Heart left ventricle (tissue), 16 donors: ENCODE measurements around the gene DUSP1. TPM values are rescaled to one million over a fixed set of nuclear protein-coding genes. Genes with fewer than 3 reads are reported as not detected.

Experiments
- ATAC-seq, 4 donors: fragments of 200-7000 bp; cut with Tn5 transposase; one replicate each; pipeline ENCODE4 v1.9.1; 2020 to 2022; ENCODE audit warnings: moderate library complexity in 4 of 4, mild to moderate bottlenecking in 3 of 4, moderate number of reproducible peaks in 1 of 4
- DNase-seq, 5 donors: peaks; one replicate each; pipeline ENCODE4 v3.0.0-alpha.2; 2020
- H3K27ac ChIP-seq, 12 donors: fragments of 200-600 bp; sonication (generic) in 4 of 12; one replicate each; pipeline versions ENCODE4 v1.5.0 to v1.8.0; 2016 to 2022; ENCODE audit warnings: mild to moderate bottlenecking in 2 of 12
- H3K27me3 ChIP-seq, 9 donors: fragments of 200-600 bp; sonication (generic) in 2 of 9; one replicate each; pipeline versions ENCODE4 v1.5.1 to v1.8.0; 2016 to 2022; ENCODE audit warnings: mild to moderate bottlenecking in 3 of 9
- H3K36me3 ChIP-seq, 9 donors: fragments of 200-600 bp; sonication (generic) in 2 of 9; one replicate each; pipeline versions ENCODE4 v1.5.0 to v1.8.0; 2018 to 2022; ENCODE audit warnings: mild to moderate bottlenecking in 2 of 9
- H3K4me1 ChIP-seq, 12 donors: fragments of 200-600 bp; sonication (generic) in 4 of 12; one replicate each; pipeline versions ENCODE4 v1.5.0 to v1.8.0; 2016 to 2022; ENCODE audit warnings: mild to moderate bottlenecking in 3 of 12
- H3K4me3 ChIP-seq, 12 donors: fragments of 200-600 bp; sonication (generic) in 4 of 12; one replicate each; pipeline versions ENCODE4 v1.5.0 to v1.8.0; 2017 to 2022; ENCODE audit warnings: mild to moderate bottlenecking in 9 of 12, moderate library complexity in 4 of 12
- H3K9me3 ChIP-seq, 12 donors: fragments of 200-600 bp; sonication (generic) in 4 of 12; one replicate each; pipeline versions ENCODE4 v1.5.0 to v1.8.0; 2016 to 2022; ENCODE audit warnings: mild to moderate bottlenecking in 1 of 12
- POLR2A ChIP-seq, 2 donors: fragments of 450-650 bp; IDR thresholded peaks; one replicate each; pipeline ENCODE4 v1.6.1; 2017; ENCODE audit warnings: antibody characterized with exemption in 2 of 2, mild to moderate bottlenecking in 2 of 2, moderate library complexity in 2 of 2
- WGBS, 4 donors: extraction: QIAGEN DNeasy Blood & Tissue Kit in 2 of 4; methylation state at CpG; one replicate each; pipeline versions ENCODE4 v1.1.5 to v1.1.7; 2013 to 2018; 5-methylcytosine and 5-hydroxymethylcytosine counted together
- intact Hi-C, 10 donors: fragments of 100-400 bp; cut with DNase I; formaldehyde crosslinking; loops; one replicate each; pipeline versions ENCODE4 v1.11.1 to v1.14.2; 2022
- polyA plus RNA-seq, 2 donors: library from polyadenylated mRNA; stranded (reverse); fragments of 200-250 nt; gene quantifications; one replicate each; pipeline ENCODE4 v1.2.3, GENCODE V29; 2013
- total RNA-seq, 9 donors: library from RNA; depleted of rRNA in 2 of 9; stranded (reverse); fragments of >200 nt in 2 of 9; fragmentation: NEBNext Ultra II Directional in 3 of 9; extraction: Animal tissue kit (Norgen Biotek cat#: 25700) in 3 of 9; gene quantifications; one replicate each; pipeline versions ENCODE4 v1.1.0 to v1.2.4, GENCODE V29; 2016 to 2023
- TF ChIP-seq, protein P1 (sequence below), 12 donors: fragments of 200-600 bp; sonication (generic) in 4 of 12; IDR thresholded peaks; one replicate each; pipeline versions ENCODE4 v1.5.0 to v1.8.0; 2018 to 2022; ENCODE audit warnings: antibody characterized with exemption in 12 of 12, mild to moderate bottlenecking in 5 of 12
- donor health status: ischemic (EF 13 %, LVEDD 7.1; RV severe dilation, severe dysfunction).
- donor health status: healthy with polysubstance abuse.
- donor health status: DM: no; HTN: yes; CAD: no.
- donor health status: DM: no; HTN: no; CAD: no.
- donor health status: ischemic (EF 25% LVEDD 6.9; RV normal size, moderate dysfunction).
- donor health status: ischemic (EF 25% LVEDD 5.7; RV mildly dilated, moderate dysfunction).
- donor health status: healthy.
- donor health status: DM: yes; HTN: yes; CAD: no.
- donor health status: ischemic (EF 35%, LVEDD 5.7; RV mildly dilated, moderate dysfunction).
- donor health status: nonischemic (EF 11% LVEDD 7.7; RV severe dilation, severe dysfunction).
- donor health status: DM: yes; HTN: yes; CAD: no.
- donor health status: PGD.
- donor health status: ischemic (EF 29% LVEDD 5.4; RV normal size, mild dysfunction).
- donor health status: nonischemic (EF 23%, LVEDD 6.1; RV moderate dilation, normal function).

The DUSP1 gene
- total and polyA plus RNA-seq, 11 donors: 24.3 to 335 (median 78.2) TPM

DNA sequence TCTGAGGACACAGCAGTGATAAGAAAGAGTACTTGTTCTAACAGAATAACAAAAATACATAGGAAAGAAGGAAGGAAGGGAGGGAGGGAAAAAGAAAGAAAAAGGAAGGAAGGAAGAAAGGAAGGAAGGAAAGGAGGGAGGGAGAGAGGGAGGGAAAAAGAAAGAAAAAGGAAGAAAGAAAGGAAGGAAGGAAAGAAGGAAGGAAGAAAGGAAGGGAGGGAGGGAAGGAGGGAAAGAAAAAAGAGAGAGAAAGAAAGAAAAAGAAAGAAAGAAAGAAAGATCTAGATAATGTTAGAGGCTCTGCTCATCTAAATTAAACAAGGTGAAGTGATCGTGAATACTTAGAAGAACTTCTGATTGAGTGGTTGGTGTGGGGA is 29.8 kb downstream of the DUSP1 start:
- H3K4me1 ChIP-seq: peaks cover 0 to 49% (median 15%) of the 10 kb centered on the region in 12 donors
- no peaks in the 10 kb centered on the region for H3K27me3 ChIP-seq
- intact Hi-C loops: no loop called here
- no peak for DNase-seq
- no peaks in the 10 kb centered on the region for H3K9me3 ChIP-seq
- H3K4me3 ChIP-seq: no peak overlapping the region
- ATAC-seq: no peak
- WGBS, 4 donors: 47 to 63% (median 56%) methylated on average over 1 of the region's 1 CpG
- TF ChIP-seq POLR2A (IDR thresholded peaks at IDR 0.05): no peak
- TF ChIP-seq, protein P1, sequence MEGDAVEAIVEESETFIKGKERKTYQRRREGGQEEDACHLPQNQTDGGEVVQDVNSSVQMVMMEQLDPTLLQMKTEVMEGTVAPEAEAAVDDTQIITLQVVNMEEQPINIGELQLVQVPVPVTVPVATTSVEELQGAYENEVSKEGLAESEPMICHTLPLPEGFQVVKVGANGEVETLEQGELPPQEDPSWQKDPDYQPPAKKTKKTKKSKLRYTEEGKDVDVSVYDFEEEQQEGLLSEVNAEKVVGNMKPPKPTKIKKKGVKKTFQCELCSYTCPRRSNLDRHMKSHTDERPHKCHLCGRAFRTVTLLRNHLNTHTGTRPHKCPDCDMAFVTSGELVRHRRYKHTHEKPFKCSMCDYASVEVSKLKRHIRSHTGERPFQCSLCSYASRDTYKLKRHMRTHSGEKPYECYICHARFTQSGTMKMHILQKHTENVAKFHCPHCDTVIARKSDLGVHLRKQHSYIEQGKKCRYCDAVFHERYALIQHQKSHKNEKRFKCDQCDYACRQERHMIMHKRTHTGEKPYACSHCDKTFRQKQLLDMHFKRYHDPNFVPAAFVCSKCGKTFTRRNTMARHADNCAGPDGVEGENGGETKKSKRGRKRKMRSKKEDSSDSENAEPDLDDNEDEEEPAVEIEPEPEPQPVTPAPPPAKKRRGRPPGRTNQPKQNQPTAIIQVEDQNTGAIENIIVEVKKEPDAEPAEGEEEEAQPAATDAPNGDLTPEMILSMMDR (IDR thresholded peaks at IDR 0.05): no peak
- H3K36me3 ChIP-seq: no peaks in the 10 kb centered on the region
- H3K27ac ChIP-seq: peak overlapping the region; percentile 67 to 95 (median 82)

DNA sequence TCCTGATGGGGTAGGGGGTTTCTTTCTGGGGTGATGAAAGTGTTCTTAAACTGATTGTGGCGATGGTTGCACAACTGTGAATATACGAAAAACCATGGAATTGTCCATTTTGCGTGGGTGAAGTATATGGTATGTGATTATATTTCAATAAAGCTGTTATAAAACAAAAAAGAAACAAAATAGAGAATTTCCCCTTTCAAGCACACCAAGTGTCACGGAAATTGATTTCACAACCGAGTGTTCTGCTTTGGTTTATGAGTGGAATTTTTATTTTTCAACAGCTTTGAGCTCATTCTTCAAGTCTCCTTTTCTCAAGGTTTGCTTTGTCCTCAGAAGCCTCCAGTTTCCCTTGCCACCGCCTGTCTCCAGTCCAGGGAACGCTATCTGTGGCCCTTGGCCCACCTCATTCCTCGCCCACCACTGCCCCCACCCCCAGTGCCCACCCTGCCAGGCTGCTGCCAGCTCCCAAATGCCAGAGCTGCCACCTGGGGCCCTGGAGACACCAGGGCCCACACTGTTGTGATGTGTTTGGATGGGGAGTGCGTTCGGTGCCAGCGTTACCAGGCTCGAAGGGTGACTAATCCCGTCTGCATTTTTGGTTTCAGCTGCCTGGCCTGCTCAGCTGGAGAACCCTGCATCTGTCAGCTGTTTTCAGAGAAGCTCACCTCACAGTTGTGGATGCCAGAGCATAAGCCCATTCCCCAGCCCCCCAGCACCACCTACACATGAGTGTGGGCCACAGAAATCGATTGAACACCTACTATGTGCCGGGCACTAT is 30.4 kb downstream of the DUSP1 start:
- H3K9me3 ChIP-seq: no peaks in the 10 kb centered on the region
- no peak overlapping the region for H3K4me3 ChIP-seq
- intact Hi-C loops: no loop called here
- H3K4me1 ChIP-seq: peaks cover 0 to 44% (median 15%) of the 10 kb centered on the region in 12 donors
- DNase-seq (peak; percentile 73 to 90 (median 80)), ATAC-seq (peak; percentile 88 to 96 (median 94))
- H3K27me3 ChIP-seq: no peaks in the 10 kb centered on the region
- WGBS, 4 donors: 60 to 69% (median 63%) methylated on average over 13 to 15 of the region's 15 CpGs
- peak overlapping the region; percentile 67 to 95 (median 82) for H3K27ac ChIP-seq
- H3K36me3 ChIP-seq: no peaks in the 10 kb centered on the region
- TF ChIP-seq POLR2A (IDR thresholded peaks at IDR 0.05): peak in 1 of 2 donors; percentile 29
- TF ChIP-seq, protein P1 (IDR thresholded peaks at IDR 0.05): no peak

DNA sequence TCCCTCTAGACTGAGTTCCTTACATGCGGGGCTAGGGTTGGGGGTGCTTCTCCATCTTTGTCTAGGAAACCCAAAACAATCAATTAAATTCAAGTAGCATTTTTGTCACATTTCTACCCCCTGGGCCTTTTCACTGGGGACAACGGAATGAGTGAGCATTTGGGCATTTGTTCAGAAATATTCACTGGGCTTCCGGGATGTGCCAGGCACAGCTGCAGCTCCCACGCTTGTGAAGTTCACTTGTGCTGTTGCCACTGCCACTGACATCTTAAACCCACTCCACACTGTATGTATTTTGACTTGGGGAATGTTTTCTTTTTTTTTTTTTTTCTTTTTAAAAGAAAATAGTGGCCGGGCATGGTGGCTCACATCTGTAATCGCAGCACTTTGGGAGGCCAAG is 31.6 kb downstream of the DUSP1 start:
- no peaks in the 10 kb centered on the region for H3K36me3 ChIP-seq
- ATAC-seq: no peak
- TF ChIP-seq POLR2A (IDR thresholded peaks at IDR 0.05): no peak
- TF ChIP-seq, protein P1 (IDR thresholded peaks at IDR 0.05): no peak
- no peak for DNase-seq
- no peaks in the 10 kb centered on the region for H3K27me3 ChIP-seq
- intact Hi-C loops: no loop called here
- peak overlapping the region in 1 of 12 donors; percentile 1 for H3K27ac ChIP-seq
- H3K4me3 ChIP-seq: no peak overlapping the region
- 91 to 96% (median 93%) methylated on average over 6 of the region's 6 CpGs for WGBS, 4 donors
- peaks cover 0 to 41% (median 17%) of the 10 kb centered on the region in 12 donors for H3K4me1 ChIP-seq
- H3K9me3 ChIP-seq: no peaks in the 10 kb centered on the region

DNA sequence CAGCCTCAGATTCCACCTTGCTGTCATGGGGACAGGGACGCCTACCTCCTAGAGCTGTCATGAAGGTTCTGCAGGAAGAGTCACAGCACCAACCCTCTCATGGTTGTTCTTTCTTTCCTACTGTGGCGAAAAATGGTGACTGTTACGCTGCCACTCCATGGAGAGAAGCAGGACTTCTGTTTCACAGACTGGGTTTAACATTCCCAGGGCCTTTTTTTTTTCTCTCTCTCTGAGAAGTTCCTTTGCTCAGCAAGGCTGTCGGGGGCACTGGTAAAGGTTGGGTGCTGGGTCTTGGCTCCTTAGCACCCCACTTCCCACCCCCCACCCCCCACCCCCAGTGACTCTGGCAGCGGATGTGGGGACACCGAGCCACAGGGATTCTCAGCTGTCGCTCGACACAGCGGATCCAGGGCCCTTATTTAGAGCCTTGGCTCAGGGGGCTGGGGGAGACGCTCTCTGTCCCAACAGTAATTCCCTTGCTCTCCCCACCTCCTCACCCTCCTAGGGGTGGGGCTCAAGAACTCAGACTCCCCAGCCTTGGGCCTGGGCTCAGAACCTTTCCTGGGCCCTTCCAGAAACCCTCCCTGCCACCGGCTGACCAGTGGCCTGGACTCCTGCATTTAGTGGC is 34.4 kb downstream of the DUSP1 start:
- Histone ChIP-seq H3K27ac (peak overlapping the region in 2 of 12 donors; percentile 16 to 90), H3K4me3 (no peak overlapping the region), H3K4me1 (peaks cover 6 to 45% (median 34%) of the 10 kb centered on the region in 12 donors), H3K36me3 (no peaks in the 10 kb centered on the region), H3K27me3 (no peaks in the 10 kb centered on the region), H3K9me3 (no peaks in the 10 kb centered on the region)
- intact Hi-C loops: no loop called here
- no peak for TF ChIP-seq POLR2A (IDR thresholded peaks at IDR 0.05)
- TF ChIP-seq, protein P1 (IDR thresholded peaks at IDR 0.05): no peak
- ATAC-seq (no peak), DNase-seq (no peak)
- WGBS, 4 donors: 94 to 98% (median 96%) methylated on average over 5 to 11 of the region's 11 CpGs
